Common myeloid progenitor, CD34-positive (primary cell): ENCODE measurements around the gene KDM5C. TPM values are rescaled to one million over a fixed set of nuclear protein-coding genes. Genes with fewer than 3 reads are reported as not detected.

Experiments used
- CTCF ChIA-PET: fragments of 350-600 bp; sonication (Branson Sonifier 250); formaldehyde crosslinking; loops from one replicate; lab custom pipeline; 2021; ENCODE audit warnings: antibody characterized with exemption; lab: Charles Lee
- POLR2A ChIA-PET: fragments of 350-600 bp; sonication (Branson Sonifier 250); formaldehyde crosslinking; loops from one replicate; lab custom pipeline; 2021; ENCODE audit warnings: antibody characterized with exemption; lab: Charles Lee
- DNase-seq, 3 donors: peaks; one replicate each; pipeline versions ENCODE4 v3.0.0 to v3.0.0-alpha.2; 2013
- H3K27ac ChIP-seq, 2 experiments: 1 replicate in 1 of 2; 2 replicates in 1 of 2; pipeline ENCODE4 v1.7.0; 2013; ENCODE audit warnings: inconsistent platforms in 2 of 2, low read length in 2 of 2, mild to moderate bottlenecking in 2 of 2, low read depth in 1 of 2, moderate library complexity in 1 of 2; ENCODE audit not compliant: severe bottlenecking in 2 of 2, insufficient read depth in 1 of 2, poor library complexity in 1 of 2
- H3K27me3 ChIP-seq, 5 experiments: replicated peaks in 2 of 5; 1 replicate in 3 of 5; 2 replicates in 2 of 5; pipeline versions ENCODE4 v1.6.1 to v1.7.0; 2013; ENCODE audit warnings: low read length in 4 of 5, mild to moderate bottlenecking in 2 of 5, moderate library complexity in 2 of 5, inconsistent platforms in 1 of 5; ENCODE audit not compliant: insufficient read depth in 5 of 5, control insufficient read depth in 4 of 5
- H3K36me3 ChIP-seq, 4 experiments: 1 replicate in 2 of 4; 2 replicates in 2 of 4; pipeline versions ENCODE4 v1.6.1 to v1.7.0; 2013; ENCODE audit warnings: low read length in 3 of 4, control low read depth in 1 of 4, mild to moderate bottlenecking in 1 of 4; ENCODE audit not compliant: control insufficient read depth in 4 of 4, insufficient read depth in 4 of 4
- H3K4me1 ChIP-seq, 4 experiments: 1 replicate in 3 of 4; 2 replicates in 1 of 4; pipeline versions ENCODE4 v1.6.1 to v1.7.1; 2013; ENCODE audit warnings: low read length in 3 of 4, mild to moderate bottlenecking in 3 of 4, control low read depth in 1 of 4, inconsistent platforms in 1 of 4, moderate library complexity in 1 of 4; ENCODE audit not compliant: control insufficient read depth in 4 of 4, insufficient read depth in 4 of 4; ENCODE audit errors: control extremely low read depth in 1 of 4
- H3K4me3 ChIP-seq, 7 experiments: 1 replicate in 4 of 7; 2 replicates in 3 of 7; pipeline versions ENCODE4 v1.5.1 to v1.7.0; 2013; ENCODE audit warnings: mild to moderate bottlenecking in 7 of 7, low read length in 6 of 7, moderate library complexity in 6 of 7, inconsistent platforms in 2 of 7, low read depth in 2 of 7, control low read depth in 1 of 7; ENCODE audit not compliant: insufficient read depth in 4 of 7, control insufficient read depth in 1 of 7; ENCODE audit errors: extremely low read depth in 1 of 7
- H3K9me3 ChIP-seq, 5 experiments: 1 replicate in 4 of 5; 2 replicates in 1 of 5; pipeline versions ENCODE4 v1.6.1 to v1.7.1; 2013; ENCODE audit warnings: low read length in 4 of 5, mild to moderate bottlenecking in 2 of 5, inconsistent platforms in 1 of 5, low read depth in 1 of 5, moderate library complexity in 1 of 5; ENCODE audit not compliant: control insufficient read depth in 4 of 5, insufficient read depth in 2 of 5; ENCODE audit errors: control extremely low read depth in 1 of 5
- WGBS: methylation state at CpG from one replicate; pipeline ENCODE4 v1.1.5; 2013; ENCODE audit not compliant: insufficient coverage; 5-methylcytosine and 5-hydroxymethylcytosine counted together
- polyA plus RNA-seq: library from polyadenylated mRNA; unstranded; fragments of 120-200 nt; gene quantifications from one replicate; pipeline ENCODE4 v1.2.1, GENCODE V29; 2013

The KDM5C gene
- 70.6 TPM for polyA plus RNA-seq

GRCh38 chrX:53224860-53225797, at the start of gene KDM5C:
Gene KDM5C, minus strand, starts transcription at chrX:53225207. Its CDS starts 318 bp downstream, at chrX:53224889.
- Histone ChIP-seq H3K27me3 (peaks cover 0 to 4% (median 0%) of the 10 kb centered on the region in 5 experiments), H3K27ac (peak within 1 kb of the TSS; percentile 98 to 99), H3K9me3 (no peaks in the 10 kb centered on the region), H3K36me3 (peaks cover under 1 to 34% (median 10%) of the 10 kb centered on the region in 4 experiments), H3K4me1 (peaks cover 17 to 40% (median 30%) of the 10 kb centered on the region in 4 experiments), H3K4me3 (peak within 1 kb of the TSS; percentile 65 to 97 (median 91))
- WGBS, result under 1% methylated on average over 40 of the region's 67 CpGs
- DNase-seq, result peak; percentile 89 to 98 (median 97)
- CTCF ChIA-PET, result interaction anchor here (1.0 kb wide), 1 partner anchor 61 kb away, joined by 3 read pairs; no protein-coding TSS in a partner anchor
- POLR2A ChIA-PET, result interaction anchor here (0.5 kb wide), 1 partner anchor 262 kb away, joined by 3 read pairs; no protein-coding TSS in a partner anchor

GRCh38 chrX:53272808-53273337, 47.9 kb upstream of the KDM5C start:
- 73% methylated on average over 7 of the region's 8 CpGs for WGBS
- Histone ChIP-seq H3K4me3 (no peak overlapping the region), H3K27ac (no peak overlapping the region), H3K9me3 (no peaks in the 10 kb centered on the region), H3K27me3 (peaks cover 0 to 33% (median 0%) of the 10 kb centered on the region in 5 experiments), H3K4me1 (peaks cover 0 to 7% (median 0%) of the 10 kb centered on the region in 4 experiments), H3K36me3 (no peaks in the 10 kb centered on the region)
- POLR2A ChIA-PET, result no interaction called here
- CTCF ChIA-PET, result interaction anchor here (0.8 to 1.3 kb wide), 3 partner anchors 11 to 33 kb away, joined by 3 to 5 read pairs (median 3); no protein-coding TSS in a partner anchor
- no peak for DNase-seq

- peaks cover 0 to 8% (median 0%) of the 10 kb centered on the region in 4 experiments for H3K4me1 ChIP-seq
- CTCF ChIA-PET, result interaction anchor here (1.1 to 1.3 kb wide), 3 partner anchors 13 to 44 kb away, joined by 3 read pairs; no protein-coding TSS in a partner anchor
- 92% methylated on average over 14 of the region's 14 CpGs for WGBS
- H3K4me3 ChIP-seq, result no peak overlapping the region
- peaks cover 0 to 51% (median 0%) of the 10 kb centered on the region in 5 experiments for H3K27me3 ChIP-seq
- H3K27ac ChIP-seq, result no peak overlapping the region
- H3K36me3 ChIP-seq, result no peaks in the 10 kb centered on the region
- POLR2A ChIA-PET, result no interaction called here
- DNase-seq, result no peak
- H3K9me3 ChIP-seq, result no peaks in the 10 kb centered on the region
Measured at GRCh38 chrX:53269536-53270107, 44.6 kb upstream of the KDM5C start.

- POLR2A ChIA-PET, result no interaction called here
- no peak overlapping the region for H3K27ac ChIP-seq
- CTCF ChIA-PET, result interaction anchor here (1.8 kb wide), 1 partner anchor 16 kb away, joined by 7 read pairs; no protein-coding TSS in a partner anchor
- peaks cover 0 to 60% (median 0%) of the 10 kb centered on the region in 5 experiments for H3K27me3 ChIP-seq
- DNase-seq, result peak in 1 of 3 donors; percentile 26
- H3K4me3 ChIP-seq, result no peak overlapping the region
- 48% methylated on average over 7 of the region's 7 CpGs for WGBS
- no peaks in the 10 kb centered on the region for H3K9me3 ChIP-seq
- no peaks in the 10 kb centered on the region for H3K36me3 ChIP-seq
- H3K4me1 ChIP-seq, result peaks cover 2 to 17% (median 10%) of the 10 kb centered on the region in 4 experiments
Measured at GRCh38 chrX:53268173-53268572, 43.2 kb upstream of the KDM5C start.

GRCh38 chrX:53266914-53267313, 41.9 kb upstream of the KDM5C start:
- POLR2A ChIA-PET, result no interaction called here
- Histone ChIP-seq H3K27ac (no peak overlapping the region), H3K4me3 (no peak overlapping the region), H3K27me3 (peaks cover 0 to 60% (median 0%) of the 10 kb centered on the region in 5 experiments), H3K9me3 (no peaks in the 10 kb centered on the region), H3K4me1 (peaks cover 2 to 29% (median 21%) of the 10 kb centered on the region in 4 experiments), H3K36me3 (no peaks in the 10 kb centered on the region)
- 93% methylated on average over 3 of the region's 11 CpGs for WGBS
- CTCF ChIA-PET, result interaction anchor here (1.8 kb wide), 1 partner anchor 17 kb away, joined by 7 read pairs; no protein-coding TSS in a partner anchor
- DNase-seq, result no peak

- CTCF ChIA-PET, result no interaction called here
- POLR2A ChIA-PET, result no interaction called here
- H3K27ac ChIP-seq, result no peak overlapping the region
- peaks cover 2 to 38% (median 29%) of the 10 kb centered on the region in 4 experiments for H3K4me1 ChIP-seq
- peaks cover 0 to 60% (median 0%) of the 10 kb centered on the region in 5 experiments for H3K27me3 ChIP-seq
- H3K36me3 ChIP-seq, result no peaks in the 10 kb centered on the region
- DNase-seq, result no peak
- H3K9me3 ChIP-seq, result no peaks in the 10 kb centered on the region
- 92% methylated on average over 5 of the region's 8 CpGs for WGBS
- H3K4me3 ChIP-seq, result no peak overlapping the region
Measured at GRCh38 chrX:53265771-53266574, 41.0 kb upstream of the KDM5C start.
